K562 (cell line): Measurements from ENCODE around the gene ZBTB26. TPM values are rescaled to one million over a fixed set of nuclear protein-coding genes. Genes with fewer than 3 reads are reported as not detected.

Experiments
- ATAC-seq: fragments of 200-7000 bp; cut with Tn5 transposase; 3 replicates; pipeline ENCODE4 v1.9.1; 2020; ENCODE audit warnings: moderate library complexity
- BruUV-seq: library from RNA; stranded (reverse); fragments of 400-500 nt; replicated peaks from 2 replicates; lab custom pipeline; 2021; lab: Mats Ljungman, UMichigan
- CTCF ChIA-PET: fragments of 300-600 bp; formaldehyde crosslinking; extraction: SDS; loops from one replicate; lab custom pipeline; 2021; ENCODE audit warnings: low intra/inter-chr PET ratio; lab: Yijun Ruan, JAX
- POLR2A ChIA-PET: fragments of 300-600, 350-650 bp; sonication (Branson Sonifier 250); formaldehyde crosslinking; extraction: SDS; loops from one replicate; lab custom pipeline; 2021; ENCODE audit warnings: antibody characterized with exemption, inconsistent platforms; lab: Yijun Ruan, JAX
- DNase-seq, 4 experiments: peaks; one replicate each; pipeline versions ENCODE4 v3.0.0 to v3.0.0-alpha.2; 2011 to 2018; ENCODE audit warnings: low spot score in 3 of 4, mixed read lengths in 3 of 4; ENCODE audit errors: extremely low read depth in 1 of 4
- FAIRE-seq: peaks from 2 replicates; lab custom pipeline; 2011; peaks lifted over from hg19 to GRCh38; lab: Jason Lieb, UNC
- H2AFZ ChIP-seq: 2 replicates; pipeline ENCODE4 v1.6.0; 2011; ENCODE audit warnings: low read depth, low read length, control low read depth, inconsistent platforms
- H3K27ac ChIP-seq: fragments of 200-600 bp; 3 replicates; pipeline ENCODE4 v1.8.0; 2011; ENCODE audit warnings: low read depth, mild to moderate bottlenecking, control low read depth, inconsistent platforms, low read length, moderate library complexity, mixed read lengths; ENCODE audit errors: extremely low read depth
- H3K27me3 ChIP-seq, 2 experiments: fragments of 300-600 bp in 1 of 2; 2 replicates in 1 of 2; 3 replicates in 1 of 2; pipeline versions ENCODE4 v1.6.0 to v1.8.0; 2011; ENCODE audit warnings: inconsistent platforms in 2 of 2, low read length in 2 of 2, mild to moderate bottlenecking in 1 of 2, mixed read lengths in 1 of 2, moderate library complexity in 1 of 2; ENCODE audit not compliant: control insufficient read depth in 2 of 2, insufficient read depth in 2 of 2
- H3K36me3 ChIP-seq: fragments of 300-600 bp; 3 replicates; pipeline ENCODE4 v1.8.0; 2011; ENCODE audit warnings: mild to moderate bottlenecking, low read length, inconsistent platforms; ENCODE audit not compliant: control insufficient read depth, insufficient read depth
- H3K4me1 ChIP-seq, 2 experiments: fragments of 200-600 bp in 1 of 2; replicated peaks in 1 of 2; 2 replicates in 1 of 2; 3 replicates in 1 of 2; pipeline versions ENCODE4 v1.5.1 to v1.8.0; 2011; ENCODE audit warnings: inconsistent platforms in 2 of 2, low read length in 2 of 2, mild to moderate bottlenecking in 1 of 2, mixed read lengths in 1 of 2, moderate library complexity in 1 of 2; ENCODE audit not compliant: control insufficient read depth in 2 of 2, insufficient read depth in 2 of 2
- H3K4me2 ChIP-seq: 2 replicates; pipeline ENCODE4 v1.6.1; 2011; ENCODE audit warnings: low read length, control low read depth, inconsistent platforms, mixed read lengths; ENCODE audit not compliant: insufficient read depth
- H3K4me3 ChIP-seq: fragments of 200-600 bp; sonication (generic), shearing (Covaris generic); 2 replicates; pipeline ENCODE4 v1.5.1; 2016; ENCODE audit warnings: control low read depth, inconsistent platforms
- H3K79me2 ChIP-seq: fragments of 200-600 bp; 3 replicates; pipeline ENCODE4 v1.8.0; 2011; ENCODE audit warnings: low read length, inconsistent platforms; ENCODE audit not compliant: control insufficient read depth, insufficient read depth
- H3K9ac ChIP-seq, 2 experiments: 2 replicates each; pipeline versions ENCODE4 v1.6.0 to v1.6.1; 2011; ENCODE audit warnings: low read depth in 2 of 2, low read length in 2 of 2, control low read depth in 1 of 2, inconsistent platforms in 1 of 2, mild to moderate bottlenecking in 1 of 2, mixed read lengths in 1 of 2; ENCODE audit not compliant: insufficient read depth in 1 of 2
- H3K9me1 ChIP-seq: one replicate; pipeline ENCODE4 v1.6.0; 2011; ENCODE audit warnings: inconsistent platforms, mild to moderate bottlenecking, low read length, moderate library complexity; ENCODE audit not compliant: control insufficient read depth, insufficient read depth
- H3K9me3 ChIP-seq: replicated peaks from 2 replicates; pipeline ENCODE4 v1.5.1; 2011; ENCODE audit warnings: low read depth, low read length, inconsistent platforms; ENCODE audit not compliant: control insufficient read depth, insufficient read depth
- H4K20me1 ChIP-seq: replicated peaks from 2 replicates; pipeline ENCODE4 v1.6.1; 2011; ENCODE audit warnings: low read length, inconsistent platforms, mixed read lengths; ENCODE audit not compliant: control insufficient read depth, insufficient read depth
- CBX2 ChIP-seq: fragments of 200-600 bp; sonication (generic); IDR thresholded peaks from one replicate; pipeline ENCODE4 v1.6.1; 2012; ENCODE audit warnings: mild to moderate bottlenecking, low read length, inconsistent platforms; ENCODE audit not compliant: insufficient read depth, poor library complexity, severe bottlenecking
- CLOCK ChIP-seq: fragments of 250-450 bp; sonication (Bioruptor Pico); IDR thresholded peaks from 2 replicates; pipeline ENCODE4 v1.4.0; 2020; ENCODE audit warnings: mild to moderate bottlenecking, moderate library complexity, borderline replicate concordance
- ESRRB ChIP-seq: fragments of 250-450 bp; sonication (Bioruptor Pico); IDR thresholded peaks from 2 replicates; pipeline ENCODE4 v1.5.0; 2020; ENCODE audit warnings: mild to moderate bottlenecking, moderate library complexity, borderline replicate concordance
- HDAC3 ChIP-seq: fragments of 450-650 bp; IDR thresholded peaks from 2 replicates; pipeline ENCODE4 v1.6.1; 2018; ENCODE audit warnings: borderline replicate concordance, mild to moderate bottlenecking, moderate library complexity; ENCODE audit not compliant: partially characterized antibody
- ZNF764 ChIP-seq: fragments of 250-450 bp; sonication (Bioruptor Pico); IDR thresholded peaks from 2 replicates; pipeline ENCODE4 v1.4.0; 2020; ENCODE audit warnings: low read depth, mild to moderate bottlenecking, moderate library complexity
- WGBS: fragments of 100-300 bp; shearing (Covaris generic); methylation state at CpG from one replicate; pipeline ENCODE4 v1.1.6; 2016; ENCODE audit warnings: low coverage, mixed read lengths; ENCODE audit not compliant: insufficient coverage; ENCODE audit errors: missing lambda C conversion rate; 5-methylcytosine and 5-hydroxymethylcytosine counted together
- in situ Hi-C: fragments of 300-500 bp; cut with MboI; formaldehyde crosslinking; loops from 4 replicates; pipeline ENCODE4 v1.15.0; 2018; ENCODE audit warnings: inconsistent platforms, mixed read lengths
- intact Hi-C: fragments of 100-400 bp; cut with micrococcal nuclease; formaldehyde crosslinking; loops from 2 replicates; pipeline ENCODE4 v1.14.2; 2022
- polyA plus RNA-seq, 8 experiments: library from polyadenylated mRNA; depleted of rRNA in 4 of 8; stranded (reverse) in 5 of 8; unstranded in 3 of 8; fragments of >200 nt; fragmentation: Nextera tagmentation in 2 of 8; fragmentation: Illumina TruSeq in 1 of 8; extraction: Ambion mirVana in 2 of 8; extraction: Trizol in 1 of 8; gene quantifications; 2 replicates each; pipeline versions ENCODE4 v1.2.1 to v1.2.3, GENCODE V29; 2011 to 2014; ENCODE audit warnings: inconsistent platforms in 1 of 8, missing spikeins in 1 of 8
- total RNA-seq, 7 experiments: library from RNA; depleted of rRNA in 6 of 7; stranded (reverse); fragments of >200 nt in 6 of 7; fragmentation: Illumina TruSeq in 2 of 7; extraction: Trizol in 2 of 7; gene quantifications; 2 replicates each; pipeline versions ENCODE4 v1.2.1 to v1.2.3, GENCODE V29; 2011 to 2021; ENCODE audit warnings: low replicate concordance in 1 of 7

ZBTB26 gene
- total and polyA plus RNA-seq, 9 of the 15 experiments (the other 6 are each of a cell fraction or from before 2014, with no cell fraction given): 2.4 to 20.7 (median 5.0) TPM

GRCh38 chr9:122918310-122918709 lies 13.0 kb downstream of the ZBTB26 start:
- BruUV-seq: no TSS peak
- POLR2A ChIA-PET: interaction anchor here (0.5 kb wide), 1 partner anchor 13 kb away, joined by 3 read pairs; the partner anchor contains the start of gene RC3H2
- H2AFZ ChIP-seq: no peak overlapping the region
- no peak overlapping the region for H3K4me3 ChIP-seq
- intact Hi-C loops (no loop called here), in situ Hi-C loops (no loop called here)
- H3K4me2 ChIP-seq: no peak overlapping the region
- H3K4me1 ChIP-seq: peaks cover 0 to 8% of the 10 kb centered on the region in 2 experiments; a peak in 1 of 5 replicates
- WGBS: 38% methylated on average over 2 of the region's 2 CpGs
- TF ChIP-seq CLOCK (CRISPR knock-in tag): no peak
- no peak for TF ChIP-seq CBX2
- TF ChIP-seq ESRRB (CRISPR knock-in tag): no peak
- TF ChIP-seq HDAC3: no peak
- TF ChIP-seq ZNF764: no peak
- CTCF ChIA-PET: no interaction called here
- no peaks in the 10 kb centered on the region for H3K9me3 ChIP-seq
- peaks cover 29% of the 10 kb centered on the region; the same call in 1 of the 3 replicates for H3K36me3 ChIP-seq
- H3K9me1 ChIP-seq: no peaks in the 10 kb centered on the region
- FAIRE-seq (no peak), DNase-seq (no peak), ATAC-seq (no peak)
- no peak overlapping the region for H3K9ac ChIP-seq
- H3K79me2 ChIP-seq: peaks cover 4% of the 10 kb centered on the region; the same call in 1 of the 3 replicates
- no peaks in the 10 kb centered on the region for H3K27me3 ChIP-seq
- no peak overlapping the region for H3K27ac ChIP-seq
- H4K20me1 ChIP-seq: no peaks in the 10 kb centered on the region
